HG03039 (cell line): ENCODE results near the gene CCDC146.
"Not testable (repeated sequence)": the region's sequence is repeated elsewhere in the genome, so short reads cannot be mapped to it uniquely, and the experiment has no call there.

Experiments used
- ATAC-seq: cut with Tn5 transposase; IDR thresholded peaks from one replicate; pipeline ENCODE4 v1.9.1; 2021; ENCODE audit warnings: mild to moderate bottlenecking, moderate library complexity; ENCODE audit not compliant: unreplicated experiment

The CCDC146 gene

DNA sequence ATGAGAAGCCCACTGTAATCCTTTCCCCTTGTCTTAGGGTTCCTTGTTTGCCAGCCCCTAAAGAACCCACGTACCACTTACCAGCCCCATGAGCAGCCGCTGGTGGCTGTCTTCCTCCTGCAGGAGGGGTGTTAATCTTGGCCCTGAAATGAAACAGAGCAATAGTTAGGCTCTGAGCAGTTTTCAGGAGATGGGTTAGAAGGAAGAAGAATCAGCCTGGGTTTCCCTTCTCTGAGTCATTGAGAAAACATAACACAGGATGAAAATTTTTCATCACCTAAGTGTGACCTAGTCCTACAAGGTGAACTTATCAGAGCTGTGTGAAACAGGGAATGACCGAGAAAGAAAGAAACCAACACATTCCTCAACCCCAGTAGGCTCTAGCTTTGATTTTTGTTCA, 203.7 kb downstream of the CCDC146 start:
- no peak for ATAC-seq

DNA sequence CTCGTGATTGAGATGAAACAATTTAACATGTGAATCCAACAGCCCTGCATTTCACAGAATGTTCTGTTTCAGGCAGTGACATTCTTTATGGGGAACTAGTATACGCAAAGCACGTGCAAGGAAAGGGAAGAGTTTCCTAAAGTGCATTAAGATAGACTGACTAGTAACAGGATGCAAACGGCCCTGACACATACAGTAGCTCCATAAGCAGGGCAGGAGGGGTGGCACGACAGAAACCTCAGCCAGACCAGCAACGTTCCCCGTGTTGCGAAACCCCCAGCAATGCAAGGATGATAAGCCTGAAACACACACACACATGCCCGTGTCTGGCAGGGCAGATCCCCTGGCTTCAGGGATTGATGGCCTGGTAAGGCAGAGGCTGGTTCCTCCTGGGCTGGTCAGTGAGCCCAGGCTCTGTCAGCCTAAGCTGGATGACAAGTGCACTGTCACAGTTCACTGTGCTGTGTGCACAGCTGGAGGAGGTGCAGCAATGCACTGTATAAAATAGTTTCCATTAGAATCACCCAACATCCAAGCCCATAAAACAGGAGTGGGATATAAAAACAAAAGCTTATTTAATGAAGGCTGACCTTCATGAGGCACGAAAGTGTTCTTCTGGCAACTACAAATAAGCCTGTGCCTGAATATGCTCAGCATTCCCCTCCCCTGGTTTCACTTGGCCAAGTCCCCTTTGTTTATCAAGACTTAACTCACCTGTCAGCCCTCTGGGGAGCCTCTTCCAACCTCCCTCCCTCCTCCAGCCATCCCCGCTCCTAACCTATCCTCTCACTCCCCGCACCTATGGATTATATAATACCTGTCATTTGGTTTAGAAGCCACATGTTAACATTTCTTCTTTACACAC, 204.9 kb downstream of the CCDC146 start:
- no peak for ATAC-seq

- ATAC-seq = no peak
These were observed 205.7 kb downstream of the CCDC146 start for GRCh38 chr7:77327932-77328628.

DNA sequence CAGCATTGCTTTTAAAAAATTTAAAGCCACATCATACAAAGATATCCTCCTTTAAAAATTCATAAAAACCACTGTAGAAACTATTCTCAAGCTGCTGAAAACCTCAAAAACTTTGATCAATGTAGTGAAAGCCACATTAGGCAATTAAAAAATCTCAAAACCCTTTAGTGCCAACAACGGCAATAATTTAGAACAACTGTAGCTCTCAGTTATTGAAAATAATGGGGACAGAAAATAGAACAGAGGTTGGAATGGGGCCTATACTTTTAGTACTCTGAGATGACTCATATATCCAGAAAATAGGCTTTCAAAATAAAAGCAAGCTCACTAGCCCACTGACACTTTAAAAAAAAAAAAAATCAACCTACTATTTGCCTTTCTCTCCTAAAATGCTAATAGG, 206.3 kb downstream of the CCDC146 start:
- no peak for ATAC-seq

GRCh38 chr7:77329466-77330168, 207.2 kb downstream of the CCDC146 start:
- ATAC-seq = peak; percentile 19

DNA sequence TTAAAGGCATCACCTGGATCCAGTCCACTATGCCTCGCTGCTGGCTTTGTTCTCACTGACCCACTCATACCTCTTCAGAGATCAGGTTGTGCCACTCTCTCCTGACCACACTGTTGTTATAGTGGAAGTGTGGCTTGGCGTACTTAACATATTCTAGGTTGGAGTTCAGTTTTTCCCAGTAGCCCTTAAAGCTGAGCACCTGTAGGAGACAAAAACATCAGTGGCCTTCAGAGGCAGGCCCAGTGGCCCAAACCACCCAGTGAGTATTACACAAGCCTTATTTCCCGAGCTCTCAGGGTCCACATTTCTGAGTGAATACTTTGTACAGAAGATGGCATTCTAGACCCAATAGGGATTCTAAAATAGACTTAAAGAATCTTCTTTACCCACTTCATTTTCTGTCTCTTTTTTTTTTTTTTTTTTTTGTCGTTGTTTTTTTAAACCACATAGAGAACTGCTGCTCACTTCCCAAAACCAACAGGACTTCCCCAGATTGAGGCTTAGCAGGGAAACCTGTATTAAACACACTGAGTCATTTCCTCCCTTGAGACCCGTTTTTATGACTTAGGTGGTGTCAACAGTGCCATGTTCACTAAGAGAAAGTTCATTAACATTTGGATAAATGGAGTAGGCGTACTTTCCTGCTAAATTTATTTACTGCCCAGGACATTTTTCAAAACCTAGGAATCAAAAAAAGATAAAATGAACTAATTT, 207.9 kb downstream of the CCDC146 start:
- peak; percentile 55 for ATAC-seq

- peak; percentile 66 for ATAC-seq
These were observed 209.7 kb downstream of the CCDC146 start for GRCh38 chr7:77331938-77332695.

DNA sequence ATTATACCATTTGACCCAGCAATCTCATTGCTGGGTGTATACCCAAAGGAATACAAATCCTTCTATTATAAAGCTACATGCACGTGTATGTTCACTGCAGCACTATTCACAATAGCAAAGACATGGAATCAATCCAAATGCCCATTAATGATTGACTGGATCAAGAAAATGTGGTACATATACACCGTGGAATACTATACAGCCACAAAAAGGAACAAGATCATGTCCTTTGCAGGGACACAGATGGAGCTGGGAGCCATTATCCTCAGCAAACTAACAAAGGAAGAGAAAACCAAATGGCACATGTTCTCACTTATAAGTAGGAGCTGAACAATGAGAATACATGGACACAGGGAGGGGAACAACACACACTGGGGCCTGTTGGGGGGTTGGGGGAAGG, 211.6 kb downstream of the CCDC146 start:
- not testable (repeated sequence) for ATAC-seq

DNA sequence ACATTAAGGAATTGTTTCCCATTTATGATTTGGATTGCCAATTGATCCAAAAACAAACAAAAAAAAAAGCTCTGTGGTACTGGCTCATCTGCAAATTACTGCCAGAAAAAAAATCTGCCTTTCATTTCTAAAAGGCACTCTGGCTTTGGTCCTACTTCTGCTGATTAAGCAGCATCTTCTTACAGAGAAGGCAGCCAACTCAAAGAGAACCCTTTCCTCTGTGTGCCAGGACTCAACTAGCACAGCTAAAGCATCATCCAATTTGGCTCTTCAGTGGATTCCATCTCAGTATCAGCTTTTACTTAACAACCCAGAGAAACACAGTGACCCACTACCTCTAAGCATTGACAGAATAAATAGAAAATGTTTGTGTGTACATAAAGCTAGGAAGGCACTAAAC, 213.2 kb downstream of the CCDC146 start:
- ATAC-seq = no peak

- ATAC-seq = no peak
These were observed 215.1 kb downstream of the CCDC146 start for GRCh38 chr7:77337456-77337990.

- no peak for ATAC-seq
These were observed 215.8 kb downstream of the CCDC146 start for GRCh38 chr7:77338260-77338659.

GRCh38 chr7:77338883-77339629, 216.6 kb downstream of the CCDC146 start:
- no peak for ATAC-seq

- no peak for ATAC-seq
These were observed 217.3 kb downstream of the CCDC146 start for GRCh38 chr7:77339726-77340125.
